Measurements from ENCODE around the gene PTH1R.

The PTH1R gene

DNA sequence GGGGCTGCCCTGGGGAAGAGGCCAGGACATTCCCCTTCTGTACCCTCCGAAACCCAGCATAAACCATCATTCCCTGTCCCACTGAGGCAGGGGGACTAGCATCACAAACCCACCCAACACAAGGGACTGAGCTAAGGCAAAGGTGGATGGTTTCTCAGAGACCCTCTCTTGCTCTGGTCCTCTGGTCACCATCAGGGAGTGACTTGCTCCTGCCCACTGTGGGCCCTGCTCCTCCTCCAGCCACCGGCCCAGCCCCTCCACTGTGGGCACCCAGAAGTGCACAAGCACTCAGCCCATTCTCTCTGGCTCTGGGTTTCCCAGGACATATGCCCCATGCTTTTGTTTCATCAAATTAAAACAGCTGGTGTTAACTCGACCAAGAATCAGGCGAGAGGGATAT lies 44.9 kb downstream of the PTH1R start:
- TF ChIP-seq, protein P1, sequence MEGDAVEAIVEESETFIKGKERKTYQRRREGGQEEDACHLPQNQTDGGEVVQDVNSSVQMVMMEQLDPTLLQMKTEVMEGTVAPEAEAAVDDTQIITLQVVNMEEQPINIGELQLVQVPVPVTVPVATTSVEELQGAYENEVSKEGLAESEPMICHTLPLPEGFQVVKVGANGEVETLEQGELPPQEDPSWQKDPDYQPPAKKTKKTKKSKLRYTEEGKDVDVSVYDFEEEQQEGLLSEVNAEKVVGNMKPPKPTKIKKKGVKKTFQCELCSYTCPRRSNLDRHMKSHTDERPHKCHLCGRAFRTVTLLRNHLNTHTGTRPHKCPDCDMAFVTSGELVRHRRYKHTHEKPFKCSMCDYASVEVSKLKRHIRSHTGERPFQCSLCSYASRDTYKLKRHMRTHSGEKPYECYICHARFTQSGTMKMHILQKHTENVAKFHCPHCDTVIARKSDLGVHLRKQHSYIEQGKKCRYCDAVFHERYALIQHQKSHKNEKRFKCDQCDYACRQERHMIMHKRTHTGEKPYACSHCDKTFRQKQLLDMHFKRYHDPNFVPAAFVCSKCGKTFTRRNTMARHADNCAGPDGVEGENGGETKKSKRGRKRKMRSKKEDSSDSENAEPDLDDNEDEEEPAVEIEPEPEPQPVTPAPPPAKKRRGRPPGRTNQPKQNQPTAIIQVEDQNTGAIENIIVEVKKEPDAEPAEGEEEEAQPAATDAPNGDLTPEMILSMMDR (IDR thresholded peaks at IDR 0.05; ENCODE audit: low read depth, low read length): no peak
- DNase-seq (ENCODE audit: low read depth, low spot score): no peak
- no peak overlapping the region for H3K4me3 ChIP-seq (ENCODE audit: low read depth, low read length)
- in situ Hi-C loops (cut with HindIII; ENCODE audit: low sequenced_read_pairs): no loop called here

DNA sequence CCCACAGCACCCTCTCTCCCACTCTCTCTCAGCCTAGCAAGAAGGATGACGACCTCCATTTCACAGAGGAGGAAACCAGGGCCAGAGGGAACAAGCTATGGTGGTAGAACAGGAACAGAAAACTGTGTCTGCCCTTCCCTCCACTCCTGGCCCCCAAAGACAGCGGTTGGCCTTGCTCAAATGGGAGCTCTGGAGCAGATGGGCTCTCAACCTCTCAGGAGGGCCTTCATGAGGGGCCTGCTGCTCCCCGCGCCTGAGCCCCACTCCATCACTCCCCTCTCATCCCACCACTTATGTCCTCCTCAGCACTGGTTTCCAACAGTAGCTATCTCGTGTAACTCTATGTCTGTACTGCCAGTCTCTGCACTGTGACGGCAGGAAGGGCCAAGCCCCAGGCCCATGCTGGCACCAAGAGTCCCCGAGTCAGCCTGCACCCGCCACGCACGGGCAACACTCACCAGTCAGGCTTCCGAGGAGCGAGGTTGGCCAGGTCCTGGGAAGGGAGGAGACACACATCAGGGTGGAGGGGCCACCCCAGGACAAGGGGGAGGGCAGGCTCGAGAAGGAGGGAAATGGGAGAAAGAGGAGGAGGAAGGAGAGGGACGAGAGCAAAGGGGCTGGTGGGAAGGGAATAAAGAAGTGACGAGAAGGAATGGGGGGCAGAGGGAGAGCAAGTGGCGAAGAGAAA lies 45.5 kb downstream of the PTH1R start:
- H3K4me3 ChIP-seq (ENCODE audit: low read depth, low read length): no peak overlapping the region
- TF ChIP-seq, protein P1 (IDR thresholded peaks at IDR 0.05; ENCODE audit: low read depth, low read length): no peak
- in situ Hi-C loops (cut with HindIII; ENCODE audit: low sequenced_read_pairs): no loop called here
- no peak for DNase-seq (ENCODE audit: low read depth, low spot score)

DNA sequence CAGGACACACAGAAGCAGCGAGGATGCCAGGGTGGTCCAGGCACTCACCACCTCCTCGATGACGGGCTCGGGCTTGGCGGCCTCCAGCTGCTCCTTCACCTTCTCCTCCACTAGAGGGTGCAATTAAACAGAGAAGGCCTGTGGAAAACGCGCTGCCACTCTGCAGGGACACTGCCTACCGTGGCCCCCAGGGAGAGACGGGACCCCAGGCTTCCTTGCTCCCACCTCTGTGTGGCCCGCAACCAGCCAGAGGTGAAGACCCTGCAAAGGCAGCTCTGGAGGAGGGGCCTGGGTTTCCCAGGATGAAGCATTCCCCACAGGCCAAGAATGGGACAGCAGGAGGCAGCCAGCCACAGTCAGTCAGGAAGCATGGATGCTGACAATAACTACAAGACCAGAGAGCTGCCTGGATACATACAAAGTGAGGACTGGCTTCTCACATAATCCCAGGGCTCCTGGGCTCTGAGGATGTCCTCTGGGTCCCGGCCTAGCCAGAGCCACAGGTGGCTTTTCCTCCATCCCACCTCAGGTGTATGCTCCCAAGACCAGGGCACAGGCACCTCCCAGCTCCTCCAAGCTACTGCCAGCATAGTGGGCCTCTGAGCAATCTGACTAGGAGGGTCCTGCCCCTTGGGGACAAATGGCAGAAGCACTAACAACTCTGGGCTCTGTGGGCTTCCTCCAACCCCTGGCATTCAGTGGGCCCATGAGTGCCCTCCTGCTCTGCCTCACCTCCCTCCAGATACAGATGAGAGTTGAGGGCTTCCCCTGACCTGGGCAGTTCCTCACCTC lies 46.2 kb downstream of the PTH1R start:
- in situ Hi-C loops (cut with HindIII; ENCODE audit: low sequenced_read_pairs): no loop called here
- DNase-seq (ENCODE audit: low read depth, low spot score): peak; percentile 32
- TF ChIP-seq, protein P1 (IDR thresholded peaks at IDR 0.05; ENCODE audit: low read depth, low read length): peak; percentile 67

DNA sequence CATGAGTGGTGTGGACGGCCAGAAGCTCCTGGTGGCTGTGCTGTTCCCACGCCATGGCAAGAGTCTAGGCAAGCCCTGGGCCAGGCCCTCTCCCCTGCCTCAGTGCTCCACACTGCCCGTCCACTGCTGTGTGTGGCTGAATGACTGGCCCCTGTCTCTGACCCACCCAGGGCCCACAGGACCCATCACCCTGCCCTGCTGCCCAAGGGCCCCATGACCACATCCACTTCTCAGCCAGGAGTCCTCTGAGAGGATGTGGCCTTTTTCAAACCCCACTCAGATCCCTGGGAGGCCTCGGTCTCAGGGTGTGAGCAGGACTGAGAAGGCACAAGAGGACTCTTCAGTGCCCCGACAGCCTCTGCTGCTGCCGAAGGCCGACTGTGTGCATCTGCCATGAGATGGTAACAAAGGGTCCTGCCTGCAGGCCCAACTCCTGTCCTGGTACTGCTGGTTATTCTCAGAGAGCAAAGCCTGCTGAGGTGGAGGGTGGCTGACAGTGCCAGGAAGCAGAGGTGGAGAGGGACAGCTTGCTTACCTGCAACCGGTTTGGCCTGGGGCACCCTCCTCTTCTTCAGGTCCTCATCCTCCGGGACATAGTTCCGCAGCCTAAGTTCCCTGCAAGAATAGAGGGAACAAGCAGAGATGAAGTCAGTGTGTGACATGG lies 47.5 kb downstream of the PTH1R start:
- DNase-seq (ENCODE audit: low read depth, low spot score): no peak
- TF ChIP-seq, protein P1 (IDR thresholded peaks at IDR 0.05; ENCODE audit: low read depth, low read length): no peak
- H3K4me3 ChIP-seq (ENCODE audit: low read depth, low read length): no peak overlapping the region
- in situ Hi-C loops (cut with HindIII; ENCODE audit: low sequenced_read_pairs): no loop called here

More for the DNA sequence above, 46.2 kb downstream of the PTH1R start:
- no peak overlapping the region for H3K4me3 ChIP-seq (ENCODE audit: low read depth, low read length)

DNA sequence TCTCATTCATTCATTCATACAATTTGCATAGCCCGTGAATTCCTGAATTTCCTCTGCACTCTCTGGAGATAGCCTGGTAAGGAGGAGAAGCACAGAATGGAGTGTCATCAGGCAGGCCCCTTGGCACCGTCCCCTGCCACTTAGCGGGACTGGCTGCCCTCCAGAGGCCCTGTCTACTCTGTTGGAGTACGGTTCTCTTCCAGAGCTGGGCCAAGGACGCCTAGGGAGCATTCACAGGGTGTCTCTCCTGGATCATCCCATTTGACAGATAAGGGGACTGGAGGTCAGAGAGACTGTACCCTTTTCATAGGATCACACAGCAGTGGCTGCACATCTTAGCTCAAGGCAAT lies 48.0 kb downstream of the PTH1R start:
- TF ChIP-seq, protein P1 (IDR thresholded peaks at IDR 0.05; ENCODE audit: low read depth, low read length): no peak
- in situ Hi-C loops (cut with HindIII; ENCODE audit: low sequenced_read_pairs): no loop called here

DNA sequence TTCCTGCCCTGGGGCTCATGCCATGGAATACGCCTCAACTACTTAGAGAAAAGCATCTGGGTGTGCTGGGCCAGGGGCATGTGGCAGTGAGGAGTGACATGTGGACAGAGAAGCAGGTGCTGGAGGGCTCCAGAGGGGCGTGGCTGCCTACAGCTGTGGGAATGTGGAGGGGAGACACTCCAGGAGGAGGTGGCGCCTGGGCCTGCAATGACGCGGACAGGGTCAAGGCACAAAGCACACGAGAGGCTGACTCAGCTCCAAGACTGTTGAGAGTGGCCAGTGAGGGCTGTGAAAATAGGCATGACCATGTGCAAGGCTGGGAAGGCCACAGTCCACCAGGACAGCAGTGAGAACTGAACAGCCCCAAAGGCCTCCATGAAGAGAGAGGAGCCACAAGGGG lies 48.5 kb downstream of the PTH1R start:
- TF ChIP-seq, protein P1 (IDR thresholded peaks at IDR 0.05; ENCODE audit: low read depth, low read length): no peak
- in situ Hi-C loops (cut with HindIII; ENCODE audit: low sequenced_read_pairs): no loop called here
- no peak overlapping the region for H3K4me3 ChIP-seq (ENCODE audit: low read depth, low read length)
- DNase-seq (ENCODE audit: low read depth, low spot score): peak; percentile 59

More for the DNA sequence above, 48.0 kb downstream of the PTH1R start:
- DNase-seq (ENCODE audit: low read depth, low spot score): no peak
- no peak overlapping the region for H3K4me3 ChIP-seq (ENCODE audit: low read depth, low read length)
